ENCODE measurements around the gene AXL. TPM values are rescaled to one million over a fixed set of nuclear protein-coding genes. Genes with fewer than 3 reads are reported as not detected.

Gene AXL
- total RNA-seq, 1 donor from 2014 or later = 20.9 TPM

GRCh38 chr19:41186971-41187883 lies 31.8 kb upstream of the AXL start:
- no peak for DNase-seq (ENCODE audit: extremely low spot score, unreplicated experiment)
- H3K27me3 Mint-ChIP-seq = peaks cover 28% of the 10 kb centered on the region
- no peaks in the 10 kb centered on the region for H3K36me3 Mint-ChIP-seq
- H3K4me1 Mint-ChIP-seq (ENCODE audit: unreplicated experiment) = peaks cover 16% of the 10 kb centered on the region
- TF ChIP-seq, protein P1, sequence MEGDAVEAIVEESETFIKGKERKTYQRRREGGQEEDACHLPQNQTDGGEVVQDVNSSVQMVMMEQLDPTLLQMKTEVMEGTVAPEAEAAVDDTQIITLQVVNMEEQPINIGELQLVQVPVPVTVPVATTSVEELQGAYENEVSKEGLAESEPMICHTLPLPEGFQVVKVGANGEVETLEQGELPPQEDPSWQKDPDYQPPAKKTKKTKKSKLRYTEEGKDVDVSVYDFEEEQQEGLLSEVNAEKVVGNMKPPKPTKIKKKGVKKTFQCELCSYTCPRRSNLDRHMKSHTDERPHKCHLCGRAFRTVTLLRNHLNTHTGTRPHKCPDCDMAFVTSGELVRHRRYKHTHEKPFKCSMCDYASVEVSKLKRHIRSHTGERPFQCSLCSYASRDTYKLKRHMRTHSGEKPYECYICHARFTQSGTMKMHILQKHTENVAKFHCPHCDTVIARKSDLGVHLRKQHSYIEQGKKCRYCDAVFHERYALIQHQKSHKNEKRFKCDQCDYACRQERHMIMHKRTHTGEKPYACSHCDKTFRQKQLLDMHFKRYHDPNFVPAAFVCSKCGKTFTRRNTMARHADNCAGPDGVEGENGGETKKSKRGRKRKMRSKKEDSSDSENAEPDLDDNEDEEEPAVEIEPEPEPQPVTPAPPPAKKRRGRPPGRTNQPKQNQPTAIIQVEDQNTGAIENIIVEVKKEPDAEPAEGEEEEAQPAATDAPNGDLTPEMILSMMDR (conservative IDR thresholded peaks at IDR 0.05) = no peak
- peak overlapping the region; percentile 64 for H3K27ac Mint-ChIP-seq
- H3K9me3 Mint-ChIP-seq = no peaks in the 10 kb centered on the region
- no peak overlapping the region for H3K4me3 Mint-ChIP-seq

- no peak for DNase-seq (ENCODE audit: extremely low spot score, unreplicated experiment)
- Mint-ChIP-seq H3K27ac (peak overlapping the region; percentile 64), H3K4me3 (no peak overlapping the region), H3K4me1 (ENCODE audit: unreplicated experiment) (peaks cover 16% of the 10 kb centered on the region), H3K36me3 (no peaks in the 10 kb centered on the region), H3K27me3 (peaks cover 34% of the 10 kb centered on the region), H3K9me3 (no peaks in the 10 kb centered on the region)
- TF ChIP-seq, protein P1 (conservative IDR thresholded peaks at IDR 0.05) = no peak
Observed at GRCh38 chr19:41187884-41188279, 31.1 kb upstream of the AXL start.

DNA sequence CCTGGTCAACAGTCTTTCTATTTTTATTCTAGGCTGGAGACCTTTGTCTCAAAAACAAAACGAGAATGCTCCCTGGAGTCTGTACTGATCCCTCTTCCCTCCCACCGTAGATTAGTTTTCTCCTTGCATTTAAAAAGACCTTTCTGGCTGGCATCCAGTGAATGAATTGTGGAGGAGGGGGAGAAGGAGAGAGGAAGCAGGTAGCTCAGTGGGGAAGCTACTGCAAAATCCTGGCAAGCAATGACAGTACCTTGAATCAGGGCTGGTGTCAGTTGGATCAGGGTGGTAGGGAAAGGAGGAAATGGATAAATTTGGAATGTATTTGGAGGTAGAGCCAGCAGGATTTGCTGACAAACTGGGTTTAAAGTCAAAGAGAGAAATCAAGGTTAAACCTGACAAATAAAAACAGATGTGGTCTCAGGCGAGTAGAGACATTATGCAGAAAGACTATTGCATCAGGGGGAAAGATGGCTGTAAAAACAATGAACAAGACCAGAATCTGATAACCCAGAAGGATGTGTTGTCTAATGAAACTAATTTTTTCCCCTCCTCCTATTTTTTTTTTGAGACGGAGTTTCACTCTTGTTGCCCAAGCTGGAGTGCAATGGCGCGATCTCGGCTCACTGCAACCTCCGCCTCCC lies 29.5 kb upstream of the AXL start:
- peak overlapping the region; percentile 70 for H3K27ac Mint-ChIP-seq
- no peaks in the 10 kb centered on the region for H3K36me3 Mint-ChIP-seq
- TF ChIP-seq, protein P1 (conservative IDR thresholded peaks at IDR 0.05) = no peak
- no peak for DNase-seq (ENCODE audit: extremely low spot score, unreplicated experiment)
- peaks cover 19% of the 10 kb centered on the region for H3K4me1 Mint-ChIP-seq (ENCODE audit: unreplicated experiment)
- H3K4me3 Mint-ChIP-seq = peak overlapping the region; percentile 58
- H3K9me3 Mint-ChIP-seq = no peaks in the 10 kb centered on the region
- H3K27me3 Mint-ChIP-seq = peaks cover 45% of the 10 kb centered on the region

DNA sequence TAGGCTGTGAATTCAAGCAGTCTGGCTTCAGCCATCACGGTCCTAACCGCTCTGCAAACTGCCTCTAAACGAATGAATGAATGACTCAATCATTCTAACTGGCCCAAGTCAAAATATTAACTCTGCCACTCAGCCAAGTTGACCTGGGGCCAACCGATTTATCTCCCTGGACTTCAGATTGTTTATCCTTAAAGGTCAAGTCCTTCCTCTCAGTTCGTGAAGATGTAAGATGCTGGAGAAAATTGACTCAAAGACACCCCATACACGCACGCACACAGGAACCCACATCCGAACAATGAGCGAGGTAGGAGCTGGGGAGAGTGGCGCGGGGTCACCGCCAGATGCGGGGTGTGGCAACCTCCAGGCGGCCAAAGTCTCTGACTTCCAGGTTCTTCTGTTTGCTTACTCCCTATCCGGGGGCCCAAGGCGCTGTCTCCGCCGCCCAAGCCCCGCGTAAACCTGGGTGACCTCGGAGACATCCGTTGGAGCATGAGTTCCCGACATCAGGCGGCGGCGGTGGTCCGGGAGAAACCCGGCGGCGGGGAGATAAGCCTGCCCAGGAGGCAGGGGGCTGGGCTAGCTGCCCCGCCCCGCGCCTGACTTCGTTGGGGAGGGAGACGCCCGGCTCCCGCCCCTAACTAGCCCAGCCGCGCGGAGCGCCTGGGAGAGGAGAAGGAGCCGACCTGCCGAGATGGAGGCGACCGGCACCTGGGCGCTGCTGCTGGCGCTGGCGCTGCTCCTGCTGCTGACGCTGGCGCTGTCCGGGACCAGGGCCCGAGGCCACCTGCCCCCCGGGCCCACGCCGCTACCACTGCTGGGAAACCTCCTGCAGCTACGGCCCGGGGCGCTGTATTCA lies 26.2 kb upstream of the AXL start, which contains the start of gene CYP2S1:
CYP2S1 (plus strand) TSS at position 646 of the 856 bp plus-strand sequence; CDS start at position 692, 46 bp downstream.
- H3K4me1 Mint-ChIP-seq (ENCODE audit: unreplicated experiment) = peaks cover 17% of the 10 kb centered on the region

More for the DNA sequence above, 26.2 kb upstream of the AXL start, which contains the start of gene CYP2S1:
- H3K4me3 Mint-ChIP-seq = peak within 1 kb of the TSS; percentile 92
- H3K36me3 Mint-ChIP-seq = no peaks in the 10 kb centered on the region
- H3K27ac Mint-ChIP-seq = peak within 1 kb of the TSS; percentile 74
- TF ChIP-seq, protein P1 (conservative IDR thresholded peaks at IDR 0.05) = no peak
- H3K9me3 Mint-ChIP-seq = no peaks in the 10 kb centered on the region
- H3K27me3 Mint-ChIP-seq = peaks cover 55% of the 10 kb centered on the region
- no peak for DNase-seq (ENCODE audit: extremely low spot score, unreplicated experiment)
